ENCODE results near the gene IFNL1.

Gene IFNL1

GRCh38 chr19:39252458-39252857 is 43.7 kb upstream of the IFNL1 start:
- TF ChIP-seq, protein P1, sequence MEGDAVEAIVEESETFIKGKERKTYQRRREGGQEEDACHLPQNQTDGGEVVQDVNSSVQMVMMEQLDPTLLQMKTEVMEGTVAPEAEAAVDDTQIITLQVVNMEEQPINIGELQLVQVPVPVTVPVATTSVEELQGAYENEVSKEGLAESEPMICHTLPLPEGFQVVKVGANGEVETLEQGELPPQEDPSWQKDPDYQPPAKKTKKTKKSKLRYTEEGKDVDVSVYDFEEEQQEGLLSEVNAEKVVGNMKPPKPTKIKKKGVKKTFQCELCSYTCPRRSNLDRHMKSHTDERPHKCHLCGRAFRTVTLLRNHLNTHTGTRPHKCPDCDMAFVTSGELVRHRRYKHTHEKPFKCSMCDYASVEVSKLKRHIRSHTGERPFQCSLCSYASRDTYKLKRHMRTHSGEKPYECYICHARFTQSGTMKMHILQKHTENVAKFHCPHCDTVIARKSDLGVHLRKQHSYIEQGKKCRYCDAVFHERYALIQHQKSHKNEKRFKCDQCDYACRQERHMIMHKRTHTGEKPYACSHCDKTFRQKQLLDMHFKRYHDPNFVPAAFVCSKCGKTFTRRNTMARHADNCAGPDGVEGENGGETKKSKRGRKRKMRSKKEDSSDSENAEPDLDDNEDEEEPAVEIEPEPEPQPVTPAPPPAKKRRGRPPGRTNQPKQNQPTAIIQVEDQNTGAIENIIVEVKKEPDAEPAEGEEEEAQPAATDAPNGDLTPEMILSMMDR (IDR thresholded peaks at IDR 0.05; ENCODE audit: borderline replicate concordance, insufficient read depth, low read depth, low read length), result no peak
- H3K4me3 ChIP-seq (ENCODE audit: low read depth, low read length), result no peak overlapping the region

DNA sequence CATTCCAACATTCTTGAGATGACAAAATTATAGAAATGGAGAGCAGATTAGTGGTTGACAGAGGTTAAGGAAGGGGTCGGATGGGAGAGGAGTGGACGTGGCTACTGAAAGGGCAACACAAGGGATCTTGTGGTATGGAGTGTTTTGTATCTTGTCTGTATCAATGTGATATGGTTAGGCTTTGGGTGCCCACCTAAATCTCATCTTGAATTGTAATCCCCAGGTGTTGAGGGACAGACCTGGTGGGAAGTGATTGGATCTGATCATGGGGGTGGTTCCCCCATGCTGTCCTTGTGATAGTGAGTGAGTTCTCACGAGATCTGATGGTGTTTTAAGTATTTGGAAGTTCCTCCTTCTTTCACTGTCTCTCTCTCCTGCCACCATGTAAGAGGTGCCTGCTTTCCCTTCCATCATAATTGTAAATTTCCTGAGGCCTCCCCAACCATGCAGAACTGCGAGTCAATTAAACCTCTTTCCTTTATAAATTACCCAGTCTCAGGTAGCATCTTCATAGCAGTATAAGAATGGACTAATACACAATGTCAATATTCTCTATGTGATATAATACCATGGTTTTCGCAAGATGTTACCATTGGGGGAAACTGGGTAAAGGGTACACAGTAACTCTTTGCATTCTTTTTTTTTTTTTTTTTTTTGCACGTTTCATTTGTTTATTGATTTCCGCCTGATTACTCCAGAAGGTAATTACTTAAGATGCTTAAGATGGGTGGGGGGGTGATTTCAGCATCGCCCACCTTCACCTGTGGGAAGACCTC is 42.6 kb upstream of the IFNL1 start:
- no peak overlapping the region for H3K4me3 ChIP-seq (ENCODE audit: low read depth, low read length)
- TF ChIP-seq, protein P1 (IDR thresholded peaks at IDR 0.05; ENCODE audit: borderline replicate concordance, insufficient read depth, low read depth, low read length), result no peak

DNA sequence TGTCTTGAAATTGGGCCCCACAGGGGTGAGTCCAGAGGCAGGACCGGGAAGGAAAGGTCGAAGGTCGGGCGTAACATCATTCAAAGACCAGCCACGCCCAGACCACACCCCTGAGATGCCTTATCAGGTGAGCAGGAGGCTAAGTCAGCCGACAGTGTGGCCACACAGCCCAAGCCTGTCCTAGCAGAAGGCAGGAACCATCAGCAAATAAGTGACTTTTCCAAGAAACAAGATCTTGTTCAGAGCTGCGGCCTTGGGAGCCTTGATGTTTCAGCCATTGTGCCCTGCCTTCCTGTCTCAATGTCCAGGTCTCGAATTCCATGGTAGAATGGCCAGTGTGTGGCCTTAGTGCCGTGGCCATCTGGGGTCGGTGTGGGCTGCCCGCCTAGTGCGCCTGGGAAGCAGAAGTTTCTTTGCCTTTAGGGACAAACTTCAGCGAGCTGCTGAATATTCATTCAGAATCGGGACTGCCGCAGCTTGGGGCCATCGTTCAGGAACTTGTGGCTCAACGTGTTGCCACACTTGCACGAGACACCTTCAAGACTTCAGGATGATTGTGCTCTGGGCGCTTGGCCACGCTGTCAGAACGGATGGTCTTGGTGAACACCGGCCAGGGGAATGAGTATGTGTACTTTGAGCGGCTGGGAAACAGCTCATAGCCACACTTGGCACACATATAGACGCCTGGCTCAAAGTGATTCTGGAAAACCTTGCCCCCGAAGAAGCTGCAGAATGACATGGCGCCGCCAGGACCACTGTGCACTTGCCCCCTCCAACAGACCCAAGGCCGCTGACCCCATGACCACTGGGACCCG is 41.5 kb upstream of the IFNL1 start:
- no peak overlapping the region for H3K4me3 ChIP-seq (ENCODE audit: low read depth, low read length)
- TF ChIP-seq, protein P1 (IDR thresholded peaks at IDR 0.05; ENCODE audit: borderline replicate concordance, insufficient read depth, low read depth, low read length), result no peak

GRCh38 chr19:39257227-39257626 is 39.0 kb upstream of the IFNL1 start:
- TF ChIP-seq, protein P1 (IDR thresholded peaks at IDR 0.05; ENCODE audit: borderline replicate concordance, insufficient read depth, low read depth, low read length), result no peak
- H3K4me3 ChIP-seq (ENCODE audit: low read depth, low read length), result no peak overlapping the region

DNA sequence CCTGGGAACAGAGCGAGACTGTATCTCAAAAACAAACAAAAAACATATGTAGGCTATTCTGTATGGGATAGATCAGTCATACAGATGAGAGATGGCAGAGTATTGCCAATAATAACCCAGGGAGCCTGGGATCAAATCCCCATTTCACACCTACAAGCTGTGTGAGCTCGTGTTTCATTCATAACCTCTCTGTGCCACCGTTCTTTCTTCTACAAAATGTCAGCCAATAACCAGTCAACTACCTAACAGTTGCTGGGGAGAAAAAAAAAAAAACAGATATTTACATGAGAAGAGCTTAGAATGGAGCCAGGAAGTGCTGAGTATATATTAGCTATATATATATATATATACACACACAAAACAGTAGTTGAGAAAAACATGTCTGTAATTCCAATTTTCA is 34.5 kb upstream of the IFNL1 start:
- TF ChIP-seq, protein P1 (IDR thresholded peaks at IDR 0.05; ENCODE audit: borderline replicate concordance, insufficient read depth, low read depth, low read length), result no peak
- H3K4me3 ChIP-seq (ENCODE audit: low read depth, low read length), result no peak overlapping the region

- H3K4me3 ChIP-seq (ENCODE audit: low read depth, low read length), result no peak overlapping the region
- TF ChIP-seq, protein P1 (IDR thresholded peaks at IDR 0.05; ENCODE audit: borderline replicate concordance, insufficient read depth, low read depth, low read length), result no peak
Observed at GRCh38 chr19:39262496-39262895, 33.7 kb upstream of the IFNL1 start.
